NT2/D1 (cell line): ENCODE results near the gene CD84.

Source experiments
- SUZ12 ChIP-seq: IDR thresholded peaks from 2 replicates; pipeline ENCODE4 v1.6.1; 2011; ENCODE audit not compliant: insufficient read length, insufficient read depth; ENCODE audit errors: extremely low read depth
- YY1 ChIP-seq: IDR thresholded peaks from 2 replicates; pipeline ENCODE4 v1.6.1; 2011; ENCODE audit not compliant: insufficient read length, insufficient read depth
- ZNF274 ChIP-seq: IDR thresholded peaks from 2 replicates; pipeline ENCODE4 v1.6.1; 2011; ENCODE audit warnings: mild to moderate bottlenecking, low read depth, low read length

DNA sequence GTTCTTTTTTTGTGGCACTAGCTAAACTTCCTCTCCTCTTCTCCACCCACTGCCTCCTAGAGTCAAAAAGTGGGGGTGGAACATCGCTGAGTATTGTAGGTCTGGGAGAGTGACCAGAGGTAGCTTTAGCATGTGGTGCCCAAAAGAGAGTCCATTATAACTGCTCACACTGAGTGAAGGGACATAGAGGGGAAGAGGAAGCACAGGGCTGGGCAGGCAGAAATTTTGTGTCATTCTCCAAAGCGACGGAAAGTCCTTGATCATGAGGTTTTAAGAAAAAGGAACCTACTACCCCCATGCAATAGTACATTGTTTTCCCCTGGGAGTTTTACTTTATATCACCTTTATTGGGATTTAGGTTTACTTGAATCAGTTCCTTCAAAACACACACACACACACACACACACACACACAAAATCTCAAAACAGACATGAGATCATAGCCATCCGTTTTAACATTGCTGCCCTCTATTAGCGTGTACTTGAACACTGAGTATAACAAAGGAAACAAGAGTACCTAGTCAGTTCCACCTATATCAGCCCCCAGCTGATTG lies 4.1 kb downstream of the CD84 start:
- TF ChIP-seq YY1 (no peak), SUZ12 (no peak), ZNF274 (no peak)
